Measurements from ENCODE around the gene GRIPAP1. TPM values are rescaled to one million over a fixed set of nuclear protein-coding genes. Genes with fewer than 3 reads are reported as not detected.
A peak's percentile ranks its signal among the peaks of the same experiment; 100 is the strongest.

GRIPAP1 gene
- total and polyA plus RNA-seq, 2 of the 13 experiments (the other 11 are each of a cell fraction or from before 2014, with no cell fraction given): 16.1 to 22.6 TPM

DNA sequence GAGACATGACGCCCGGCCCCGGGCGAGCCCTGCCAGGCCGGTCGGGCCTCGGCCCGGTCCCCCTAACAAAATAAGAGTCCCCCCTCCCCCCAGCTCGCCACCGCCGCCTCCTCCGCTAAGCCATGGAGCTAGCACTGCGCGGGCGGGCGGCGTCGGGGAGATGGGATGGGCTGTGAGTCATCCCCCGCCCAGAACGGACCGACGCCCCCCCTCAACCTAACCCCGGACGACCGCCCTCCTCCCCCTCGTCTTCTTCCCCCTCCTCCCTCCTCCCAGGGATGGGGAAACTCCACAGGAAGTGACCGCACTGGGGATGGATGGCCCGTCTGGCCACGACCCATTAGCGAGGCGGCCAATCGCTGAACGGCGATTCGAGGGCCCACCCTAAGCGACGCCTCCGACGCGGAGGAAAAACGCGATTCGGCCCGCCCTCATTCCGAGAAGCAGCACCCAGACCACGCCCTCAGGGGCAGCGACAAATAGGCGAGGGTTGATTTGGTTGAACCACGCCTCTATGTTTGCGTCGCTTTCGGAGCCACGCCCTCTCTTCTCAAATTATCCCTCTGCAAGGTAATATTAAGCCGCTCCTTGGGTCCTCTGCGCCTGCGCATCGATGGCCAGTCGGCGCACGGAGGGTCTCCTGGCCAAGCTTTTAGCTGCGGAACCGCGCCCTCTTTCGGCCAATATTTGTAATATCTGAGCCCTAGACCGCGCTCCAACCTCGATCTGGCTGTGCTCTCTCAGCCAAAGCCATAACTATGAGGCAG, 41.3 kb upstream of the GRIPAP1 start, which contains the start of gene TFE3 (continued):
- TF ChIP-seq ZNF746 (CRISPR knock-in tag; IDR thresholded peaks at IDR 0.05): peak; percentile 48; the same call in 1 of the 2 replicates
- no peak for TF ChIP-seq MIER2 (CRISPR knock-in tag; IDR thresholded peaks at IDR 0.05)
- TF ChIP-seq RXRB (CRISPR knock-in tag; IDR thresholded peaks at IDR 0.05; ENCODE audit: borderline replicate concordance): no peak
- no peak for TF ChIP-seq ZHX1 (CRISPR knock-in tag; IDR thresholded peaks at IDR 0.05; ENCODE audit: low read depth)
- no peak for TF ChIP-seq AGO1 (IDR thresholded peaks at IDR 0.05; ENCODE audit: low read depth, low read length, poor library complexity, severe bottlenecking)
- no peak for TF ChIP-seq ATF6 (CRISPR knock-in tag; conservative IDR thresholded peaks at IDR 0.05)
- TF ChIP-seq, protein P1, sequence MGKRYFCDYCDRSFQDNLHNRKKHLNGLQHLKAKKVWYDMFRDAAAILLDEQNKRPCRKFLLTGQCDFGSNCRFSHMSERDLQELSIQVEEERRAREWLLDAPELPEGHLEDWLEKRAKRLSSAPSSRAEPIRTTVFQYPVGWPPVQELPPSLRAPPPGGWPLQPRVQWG (CRISPR knock-in tag; IDR thresholded peaks at IDR 0.05; ENCODE audit: borderline replicate concordance, low read depth): no peak
- peak; percentile 53; the same call in 1 of the 2 replicates for TF ChIP-seq JUND (CRISPR knock-in tag; IDR thresholded peaks at IDR 0.05)
- no peak for TF ChIP-seq ISL2 (CRISPR knock-in tag; IDR thresholded peaks at IDR 0.05)
- TF ChIP-seq SMAD9 (CRISPR knock-in tag; IDR thresholded peaks at IDR 0.05): no peak
- TF ChIP-seq, protein P2, sequence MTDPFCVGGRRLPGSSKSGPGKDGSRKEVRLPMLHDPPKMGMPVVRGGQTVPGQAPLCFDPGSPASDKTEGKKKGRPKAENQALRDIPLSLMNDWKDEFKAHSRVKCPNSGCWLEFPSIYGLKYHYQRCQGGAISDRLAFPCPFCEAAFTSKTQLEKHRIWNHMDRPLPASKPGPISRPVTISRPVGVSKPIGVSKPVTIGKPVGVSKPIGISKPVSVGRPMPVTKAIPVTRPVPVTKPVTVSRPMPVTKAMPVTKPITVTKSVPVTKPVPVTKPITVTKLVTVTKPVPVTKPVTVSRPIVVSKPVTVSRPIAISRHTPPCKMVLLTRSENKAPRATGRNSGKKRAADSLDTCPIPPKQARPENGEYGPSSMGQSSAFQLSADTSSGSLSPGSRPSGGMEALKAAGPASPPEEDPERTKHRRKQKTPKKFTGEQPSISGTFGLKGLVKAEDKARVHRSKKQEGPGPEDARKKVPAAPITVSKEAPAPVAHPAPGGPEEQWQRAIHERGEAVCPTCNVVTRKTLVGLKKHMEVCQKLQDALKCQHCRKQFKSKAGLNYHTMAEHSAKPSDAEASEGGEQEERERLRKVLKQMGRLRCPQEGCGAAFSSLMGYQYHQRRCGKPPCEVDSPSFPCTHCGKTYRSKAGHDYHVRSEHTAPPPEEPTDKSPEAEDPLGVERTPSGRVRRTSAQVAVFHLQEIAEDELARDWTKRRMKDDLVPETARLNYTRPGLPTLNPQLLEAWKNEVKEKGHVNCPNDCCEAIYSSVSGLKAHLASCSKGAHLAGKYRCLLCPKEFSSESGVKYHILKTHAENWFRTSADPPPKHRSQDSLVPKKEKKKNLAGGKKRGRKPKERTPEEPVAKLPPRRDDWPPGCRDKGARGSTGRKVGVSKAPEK (CRISPR knock-in tag; IDR thresholded peaks at IDR 0.05; ENCODE audit: borderline replicate concordance): no peak
- no peak for TF ChIP-seq FLYWCH1 (CRISPR knock-in tag; IDR thresholded peaks at IDR 0.05)
- TF ChIP-seq RELA (CRISPR knock-in tag; IDR thresholded peaks at IDR 0.05): no peak
- TF ChIP-seq NCOA2 (CRISPR knock-in tag; IDR thresholded peaks at IDR 0.05): no peak
- no peak for TF ChIP-seq STAT5B (CRISPR knock-in tag; IDR thresholded peaks at IDR 0.05)
- TF ChIP-seq SIN3A (IDR thresholded peaks at IDR 0.05; ENCODE audit: borderline replicate concordance, low read depth, low read length): no peak
- no peak for TF ChIP-seq TEF (CRISPR knock-in tag; IDR thresholded peaks at IDR 0.05)
- TF ChIP-seq, protein P3, sequence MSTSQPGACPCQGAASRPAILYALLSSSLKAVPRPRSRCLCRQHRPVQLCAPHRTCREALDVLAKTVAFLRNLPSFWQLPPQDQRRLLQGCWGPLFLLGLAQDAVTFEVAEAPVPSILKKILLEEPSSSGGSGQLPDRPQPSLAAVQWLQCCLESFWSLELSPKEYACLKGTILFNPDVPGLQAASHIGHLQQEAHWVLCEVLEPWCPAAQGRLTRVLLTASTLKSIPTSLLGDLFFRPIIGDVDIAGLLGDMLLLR (CRISPR knock-in tag; IDR thresholded peaks at IDR 0.05): no peak
- TF ChIP-seq ZNF224 (CRISPR knock-in tag; IDR thresholded peaks at IDR 0.05): no peak
- no peak for TF ChIP-seq ZNF451 (CRISPR knock-in tag; IDR thresholded peaks at IDR 0.05)
- TF ChIP-seq PHF21A (CRISPR knock-in tag; IDR thresholded peaks at IDR 0.05): peak; percentile 78
